NCI-H146 treated with DMSO at 0.1 percent for 48 hours (cell line): Measurements from ENCODE around the gene TRIOBP.

Experiments
- DNase-seq: peaks from one replicate; lab custom pipeline; 2025; ENCODE audit not compliant: unreplicated experiment; lab: John Stamatoyannopoulos, UW

The TRIOBP gene

GRCh38 chr22:37823134-37823985 lies 126.5 kb downstream of the TRIOBP start, which contains the start of gene GALR3:
GALR3 (plus strand) TSS chr22:37823382; CDS start chr22:37823407, 25 bp downstream.
- peak; percentile 30 for DNase-seq

DNA sequence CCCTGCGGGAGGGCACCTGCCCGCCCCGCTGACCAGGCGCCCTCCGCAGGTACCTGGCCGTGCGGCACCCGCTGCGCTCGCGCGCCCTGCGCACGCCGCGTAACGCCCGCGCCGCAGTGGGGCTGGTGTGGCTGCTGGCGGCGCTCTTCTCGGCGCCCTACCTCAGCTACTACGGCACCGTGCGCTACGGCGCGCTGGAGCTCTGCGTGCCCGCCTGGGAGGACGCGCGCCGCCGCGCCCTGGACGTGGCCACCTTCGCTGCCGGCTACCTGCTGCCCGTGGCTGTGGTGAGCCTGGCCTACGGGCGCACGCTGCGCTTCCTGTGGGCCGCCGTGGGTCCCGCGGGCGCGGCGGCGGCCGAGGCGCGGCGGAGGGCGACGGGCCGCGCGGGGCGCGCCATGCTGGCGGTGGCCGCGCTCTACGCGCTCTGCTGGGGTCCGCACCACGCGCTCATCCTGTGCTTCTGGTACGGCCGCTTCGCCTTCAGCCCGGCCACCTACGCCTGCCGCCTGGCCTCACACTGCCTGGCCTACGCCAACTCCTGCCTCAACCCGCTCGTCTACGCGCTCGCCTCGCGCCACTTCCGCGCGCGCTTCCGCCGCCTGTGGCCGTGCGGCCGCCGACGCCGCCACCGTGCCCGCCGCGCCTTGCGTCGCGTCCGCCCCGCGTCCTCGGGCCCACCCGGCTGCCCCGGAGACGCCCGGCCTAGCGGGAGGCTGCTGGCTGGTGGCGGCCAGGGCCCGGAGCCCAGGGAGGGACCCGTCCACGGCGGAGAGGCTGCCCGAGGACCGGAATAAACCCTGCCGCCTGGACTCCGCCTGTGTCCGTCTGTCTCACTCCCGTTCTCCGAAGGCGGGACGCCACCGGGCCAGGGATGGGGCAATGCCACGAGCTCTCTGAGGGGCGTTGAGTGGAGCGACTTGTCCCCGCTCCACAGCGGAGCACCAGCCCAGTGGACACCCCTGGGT lies 128.1 kb downstream of the TRIOBP start:
- no peak for DNase-seq
